Aorta (tissue), 5 donors: Measurements from ENCODE around the gene FRMD4A. TPM values are rescaled to one million over a fixed set of nuclear protein-coding genes. Genes with fewer than 3 reads are reported as not detected.
"Not testable (repeated sequence)": the region's sequence is repeated elsewhere in the genome, so short reads cannot be mapped to it uniquely, and the experiment has no call there.

Source experiments
- ATAC-seq: fragments of 200-7000 bp; cut with Tn5 transposase; one replicate; pipeline ENCODE4 v1.9.1; 2022; ENCODE audit warnings: moderate library complexity; ENCODE audit not compliant: low FRiP score
- DNase-seq, 2 donors: peaks; one replicate each; pipeline ENCODE4 v3.0.0-alpha.2; 2020
- H3K27ac ChIP-seq, 2 donors: one replicate each; pipeline ENCODE4 v1.5.1; 2013; ENCODE audit warnings: low read length in 2 of 2, mild to moderate bottlenecking in 2 of 2, moderate library complexity in 2 of 2, control low read depth in 1 of 2, inconsistent platforms in 1 of 2, low read depth in 1 of 2
- H3K27me3 ChIP-seq, 2 donors: one replicate each; pipeline ENCODE4 v1.6.1; 2013; ENCODE audit warnings: control low read depth in 1 of 2, low read length in 1 of 2, mild to moderate bottlenecking in 1 of 2, moderate library complexity in 1 of 2; ENCODE audit not compliant: insufficient read depth in 2 of 2, control insufficient read depth in 1 of 2
- H3K36me3 ChIP-seq, 2 donors: one replicate each; pipeline ENCODE4 v1.6.1; 2013; ENCODE audit warnings: control low read depth in 1 of 2, low read length in 1 of 2, mild to moderate bottlenecking in 1 of 2; ENCODE audit not compliant: insufficient read depth in 2 of 2, control insufficient read depth in 1 of 2
- H3K4me1 ChIP-seq, 2 donors: one replicate each; pipeline ENCODE4 v1.6.1; 2013; ENCODE audit warnings: low read length in 2 of 2, control low read depth in 1 of 2, mild to moderate bottlenecking in 1 of 2, moderate library complexity in 1 of 2; ENCODE audit not compliant: insufficient read depth in 2 of 2, control insufficient read depth in 1 of 2
- H3K4me3 ChIP-seq, 2 donors: one replicate each; pipeline ENCODE4 v1.5.1; 2013; ENCODE audit warnings: low read length in 2 of 2, control low read depth in 1 of 2, mild to moderate bottlenecking in 1 of 2
- H3K9me3 ChIP-seq: one replicate; pipeline ENCODE4 v1.6.1; 2013; ENCODE audit warnings: mild to moderate bottlenecking, low read length; ENCODE audit not compliant: control insufficient read depth
- WGBS, 2 donors: extraction: QIAGEN DNeasy Blood & Tissue Kit; methylation state at CpG; one replicate each; pipeline ENCODE4 v1.1.7; 2013; 5-methylcytosine and 5-hydroxymethylcytosine counted together
- intact Hi-C, 2 donors: fragments of 100-400 bp; cut with DNase I; formaldehyde crosslinking; loops; one replicate each; pipeline versions ENCODE4 v1.14.2 to v1.15.0; 2022
- polyA plus RNA-seq, 2 donors: library from polyadenylated mRNA; stranded (reverse); fragments of 200-250 nt; gene quantifications; one replicate each; pipeline ENCODE4 v1.2.3, GENCODE V29; 2013
- total RNA-seq, 2 donors: library from RNA; stranded (reverse); fragmentation: NEBNext Ultra II Directional; extraction: Animal tissue kit (Norgen Biotek cat#: 25700); gene quantifications; one replicate each; pipeline ENCODE4 v1.2.1, GENCODE V29; 2021
- donor health status: healthy with polysubstance abuse.
- donor health status: Bipolar disorder and iron deficiency.
- donor health status: DM: no; HTN: no; CAD: no.
- donor health status: DM: no; HTN: no; CAD: no.
- donor health status: DM: yes; HTN: yes; CAD: no.

The FRMD4A gene
- total and polyA plus RNA-seq, 4 donors = 11.4 to 65.6 (median 39.7) TPM

DNA sequence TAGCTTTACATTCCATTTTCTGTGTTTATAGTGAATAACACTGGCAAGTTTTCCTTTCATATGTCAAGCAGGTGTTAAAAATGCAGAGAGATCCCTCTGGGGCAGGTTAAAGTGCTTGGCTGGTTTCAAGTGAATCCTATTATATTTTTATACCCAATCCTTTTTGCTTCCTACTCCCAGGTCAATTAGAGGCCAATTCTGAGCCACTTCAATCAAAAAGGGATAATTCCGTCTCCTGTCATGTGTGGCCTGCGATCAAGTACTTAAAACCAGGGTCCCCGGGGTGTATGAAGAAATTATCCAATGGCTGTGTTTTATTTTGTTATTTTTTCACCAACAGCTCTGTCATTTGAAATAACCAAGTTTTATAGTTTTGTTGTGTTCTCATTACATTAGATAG, 430.8 kb downstream of the FRMD4A start:
- Histone ChIP-seq H3K4me3 (no peak overlapping the region), H3K27ac (no peak overlapping the region), H3K36me3 (no peaks in the 10 kb centered on the region), H3K27me3 (no peaks in the 10 kb centered on the region), H3K4me1 (no peaks in the 10 kb centered on the region), H3K9me3 (no peaks in the 10 kb centered on the region)
- intact Hi-C loops = no loop called here
- DNase-seq (no peak), ATAC-seq (no peak)
- 95 to 98% methylated on average over 3 of the region's 3 CpGs for WGBS, 2 donors

DNA sequence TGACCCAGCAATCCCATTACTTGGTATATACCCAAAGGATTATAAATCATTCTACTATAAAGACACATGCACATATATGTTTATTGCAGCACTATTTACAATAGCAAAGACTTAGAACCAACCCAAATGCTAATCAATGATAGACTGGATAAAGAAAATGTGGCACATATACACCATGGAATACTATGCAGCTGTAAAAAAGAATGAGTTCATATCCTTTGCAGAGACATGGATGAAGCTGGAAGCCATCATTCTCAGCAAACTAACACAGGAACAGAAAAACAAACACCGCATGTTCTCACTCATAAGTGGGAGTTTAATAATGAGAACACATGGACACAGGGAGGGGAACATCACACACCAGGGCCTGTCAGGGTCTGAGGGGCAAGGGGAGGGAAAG, 434.6 kb downstream of the FRMD4A start:
- ATAC-seq = not testable (repeated sequence)

DNA sequence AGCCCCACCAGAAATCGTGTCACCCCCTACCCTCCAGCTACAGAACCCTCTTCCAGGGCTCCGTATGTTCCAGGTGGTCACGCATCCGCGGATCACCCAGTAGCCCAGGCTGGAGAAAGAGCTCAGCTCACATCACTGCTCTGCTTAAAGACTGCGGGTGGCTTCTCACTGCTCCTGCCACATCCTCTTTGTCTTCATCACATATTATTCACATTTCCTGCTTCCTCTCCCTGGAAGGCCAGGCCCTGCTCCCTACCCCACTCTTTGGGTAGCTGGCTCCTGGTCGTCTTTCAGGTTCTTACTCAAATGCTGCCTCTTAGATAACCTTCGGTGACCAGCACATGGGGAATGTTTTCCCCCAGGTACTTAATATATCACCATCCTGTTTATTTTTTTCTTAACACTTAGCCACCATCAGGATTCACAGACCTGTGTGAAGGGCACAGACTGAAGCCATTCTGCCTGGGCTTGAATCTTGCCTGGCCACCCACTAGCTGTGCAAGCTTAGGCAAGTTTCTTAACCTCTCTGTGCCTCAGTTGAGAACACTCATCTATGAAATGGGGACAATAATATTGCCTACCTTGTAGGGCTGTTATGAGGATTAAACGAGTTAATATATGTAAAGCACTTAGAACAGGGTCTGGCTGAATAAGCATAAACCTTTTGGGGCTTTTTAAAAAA, 436.2 kb downstream of the FRMD4A start:
- no peak for DNase-seq
- Histone ChIP-seq H3K4me3 (no peak overlapping the region), H3K27me3 (no peaks in the 10 kb centered on the region), H3K36me3 (no peaks in the 10 kb centered on the region), H3K27ac (no peak overlapping the region), H3K9me3 (no peaks in the 10 kb centered on the region), H3K4me1 (no peaks in the 10 kb centered on the region)
- intact Hi-C loops = loop anchor here in 1 of 2 donors (5.0 kb wide), 1 partner anchor 57 kb away; no protein-coding TSS in a partner anchor
- no peak for ATAC-seq
- WGBS, 2 donors = 78 to 79% methylated on average over 9 of the region's 9 CpGs

More for the DNA sequence above, 434.6 kb downstream of the FRMD4A start:
- intact Hi-C loops, H3K27me3 ChIP-seq, H3K36me3 ChIP-seq, H3K27ac ChIP-seq, DNase-seq, H3K4me1 ChIP-seq, H3K9me3 ChIP-seq, H3K4me3 ChIP-seq: not testable (repeated sequence)
- 96 to 100% methylated on average over 1 of the region's 1 CpG for WGBS, 2 donors

DNA sequence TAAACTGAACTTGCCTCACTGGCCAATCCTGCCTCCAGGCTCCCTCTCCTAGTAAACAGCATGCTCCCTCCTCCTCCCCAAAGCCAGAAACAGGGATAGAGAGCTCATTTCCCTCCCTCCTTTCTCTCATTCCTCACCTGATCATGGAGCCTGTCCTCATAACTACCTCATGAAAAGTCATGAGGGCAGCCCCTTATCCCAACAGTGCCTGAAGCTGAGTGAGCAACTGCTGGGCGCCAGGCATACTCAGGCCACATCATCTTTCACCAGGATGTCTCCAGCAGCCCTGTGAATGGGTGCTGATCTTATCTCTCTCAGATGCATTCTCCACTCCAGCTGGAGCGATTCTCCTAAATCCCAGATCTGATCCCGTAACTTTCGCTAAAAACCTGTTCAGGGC, 436.8 kb downstream of the FRMD4A start:
- H3K27ac ChIP-seq = no peak overlapping the region
- 92 to 94% methylated on average over 4 of the region's 4 CpGs for WGBS, 2 donors
- no peaks in the 10 kb centered on the region for H3K9me3 ChIP-seq
- H3K4me1 ChIP-seq = peaks cover 0 to 2% of the 10 kb centered on the region in 2 donors
- ATAC-seq (no peak), DNase-seq (no peak)
- H3K4me3 ChIP-seq = no peak overlapping the region
- no peaks in the 10 kb centered on the region for H3K36me3 ChIP-seq
- H3K27me3 ChIP-seq = no peaks in the 10 kb centered on the region
- intact Hi-C loops = loop anchor here in 1 of 2 donors (5.0 kb wide), 1 partner anchor 57 kb away; no protein-coding TSS in a partner anchor

DNA sequence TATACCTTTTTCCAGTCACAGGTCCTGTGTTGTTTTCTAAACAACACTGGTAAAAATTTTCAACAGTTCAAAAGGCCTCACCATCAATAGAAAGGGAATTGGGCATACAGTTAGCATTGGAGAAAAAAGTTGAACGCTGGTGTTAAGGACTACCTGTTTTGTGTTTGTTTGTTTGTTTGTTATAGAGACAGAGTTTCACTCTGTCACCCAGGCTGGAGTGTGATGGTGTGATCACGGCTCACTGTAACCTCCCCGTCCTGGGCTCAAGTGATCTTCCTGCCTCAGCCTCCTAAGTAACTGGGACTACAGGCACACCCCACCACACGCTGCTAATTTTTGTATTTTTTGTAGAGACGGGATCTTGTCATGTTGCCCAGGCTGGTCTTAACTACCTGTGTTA, 437.9 kb downstream of the FRMD4A start:
- H3K4me1 ChIP-seq = peaks cover 2 to 4% of the 10 kb centered on the region in 2 donors
- H3K36me3 ChIP-seq = no peaks in the 10 kb centered on the region
- H3K27me3 ChIP-seq = no peaks in the 10 kb centered on the region
- intact Hi-C loops = loop anchor here in 1 of 2 donors (5.0 kb wide), 1 partner anchor 56 kb away; no protein-coding TSS in a partner anchor
- no peak overlapping the region for H3K4me3 ChIP-seq
- no peaks in the 10 kb centered on the region for H3K9me3 ChIP-seq
- 90 to 95% methylated on average over 5 of the region's 5 CpGs for WGBS, 2 donors
- DNase-seq (no peak), ATAC-seq (no peak)
- H3K27ac ChIP-seq = no peak overlapping the region

DNA sequence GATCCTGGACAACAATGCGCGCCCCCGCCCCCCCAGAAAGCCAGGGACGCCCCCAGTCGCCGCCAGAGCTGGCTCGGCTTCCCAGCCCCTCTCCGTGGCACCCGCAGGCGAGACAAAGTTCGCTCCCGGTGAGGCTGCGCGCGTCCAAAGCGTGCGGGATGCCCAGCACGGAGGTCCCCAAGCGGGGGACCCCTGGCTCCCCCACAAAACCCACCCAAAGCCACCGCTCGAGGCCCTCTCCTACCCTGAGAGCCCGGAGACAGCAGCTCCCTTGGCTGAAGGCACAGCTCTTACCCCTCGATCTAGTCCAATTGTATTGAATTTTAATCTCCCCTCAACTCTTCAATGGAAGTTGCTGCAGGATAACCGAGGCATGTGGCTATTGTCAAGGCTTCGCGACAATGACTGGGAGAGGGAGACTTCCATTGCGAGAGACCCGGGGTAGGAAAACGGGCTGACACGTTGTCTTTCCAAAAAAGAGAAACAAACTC, 438.7 kb downstream of the FRMD4A start:
- WGBS, 2 donors = 1 to 2% methylated on average over 26 to 30 of the region's 30 CpGs
- Histone ChIP-seq H3K36me3 (no peaks in the 10 kb centered on the region), H3K27ac (peak overlapping the region in 1 of 2 donors; percentile 76), H3K27me3 (no peaks in the 10 kb centered on the region), H3K4me3 (peak overlapping the region; percentile 81 to 88), H3K9me3 (no peaks in the 10 kb centered on the region), H3K4me1 (peaks cover 2 to 4% of the 10 kb centered on the region in 2 donors)
- no peak for ATAC-seq
- DNase-seq = no peak
- intact Hi-C loops = loop anchor here in 1 of 2 donors (5.0 kb wide), 1 partner anchor 55 kb away; no protein-coding TSS in a partner anchor

DNA sequence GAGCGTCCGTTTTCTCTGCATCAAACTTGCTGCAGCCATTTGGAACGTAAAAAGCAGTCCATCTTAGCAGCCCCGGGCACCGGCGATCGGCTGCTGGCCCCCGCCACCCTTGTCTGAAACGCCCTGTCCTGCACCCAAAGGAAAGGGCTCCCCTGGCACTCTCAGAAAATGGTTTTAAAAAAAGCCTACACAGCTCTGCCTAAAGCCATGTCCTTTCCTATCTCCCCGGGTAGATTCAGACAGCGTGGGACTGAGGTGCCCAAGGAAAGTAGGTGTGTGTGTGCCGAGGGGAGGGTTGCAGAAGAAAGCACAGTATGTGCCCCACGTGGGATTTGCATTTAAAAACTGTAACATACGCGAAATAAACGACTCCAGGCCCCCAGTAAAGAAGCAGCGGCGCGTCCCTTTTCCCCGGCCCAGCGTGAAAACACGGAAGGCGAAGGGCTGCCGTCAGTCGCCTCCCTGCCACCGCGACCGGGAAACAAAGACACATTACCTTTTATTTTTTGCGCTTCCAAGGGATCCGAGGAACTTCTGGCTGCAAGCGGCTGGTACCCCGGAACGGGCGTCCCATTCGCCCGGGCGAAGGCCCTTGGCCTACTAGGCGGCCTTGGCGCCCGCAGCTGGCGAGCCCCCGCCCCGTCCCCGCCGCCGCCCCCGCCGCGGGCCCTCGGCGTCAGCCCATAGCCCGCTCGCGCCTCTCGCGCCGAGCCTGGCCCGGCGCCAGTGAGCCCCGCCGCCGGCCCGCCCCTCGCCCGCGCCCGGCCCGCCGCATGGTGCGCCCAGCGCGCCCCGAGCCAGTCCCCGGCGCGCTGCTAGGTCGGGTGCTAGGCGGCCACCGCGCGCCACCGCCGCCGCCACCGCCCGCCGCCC, 439.4 kb downstream of the FRMD4A start:
- DNase-seq = peak; percentile 57 to 81
- no peaks in the 10 kb centered on the region for H3K9me3 ChIP-seq

DNA sequence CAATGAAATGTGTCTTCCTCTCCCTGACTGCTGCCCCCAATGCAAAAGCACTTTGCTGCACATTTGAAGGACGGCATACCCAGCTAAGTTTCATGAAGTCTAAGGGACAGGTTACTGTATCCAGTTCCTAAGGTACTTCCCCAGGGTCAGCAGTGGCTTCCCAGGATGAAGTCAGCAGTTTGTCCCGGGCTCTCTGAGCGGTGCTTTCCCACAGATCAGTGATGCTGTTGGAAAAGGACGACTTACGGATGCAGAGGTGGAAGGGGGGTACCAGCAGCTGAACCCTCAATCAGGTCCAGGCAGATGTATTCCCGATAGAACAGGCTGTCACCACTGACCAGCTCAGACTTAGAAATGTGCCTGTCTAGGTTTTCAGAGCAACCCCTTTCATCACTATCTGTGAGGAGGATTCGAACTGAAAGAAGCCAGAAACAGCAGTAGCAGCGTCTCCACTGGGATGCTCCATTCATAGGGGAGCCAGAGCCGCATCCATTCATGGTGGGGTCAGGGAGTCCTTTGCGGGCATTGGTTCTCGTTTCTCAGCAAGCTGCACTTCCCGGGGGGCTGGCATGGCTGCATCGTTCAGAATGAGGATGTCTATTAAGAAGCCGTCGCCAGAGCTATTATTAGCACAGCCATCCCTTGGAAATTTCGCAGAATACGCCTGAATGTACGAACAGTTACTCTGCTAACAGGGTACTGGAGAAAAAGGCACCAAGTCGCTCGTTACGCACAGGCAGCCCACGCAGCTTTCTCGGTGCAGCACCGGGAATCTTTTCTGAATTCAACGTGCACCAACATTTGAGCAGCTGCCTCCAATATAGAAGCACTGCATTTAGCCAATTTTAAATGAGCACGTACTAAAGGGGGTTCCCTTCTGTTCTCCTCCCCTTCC, 440.2 kb downstream of the FRMD4A start:
- Histone ChIP-seq H3K36me3 (no peaks in the 10 kb centered on the region), H3K4me3 (peak overlapping the region; percentile 81 to 88), H3K27ac (peak overlapping the region in 1 of 2 donors; percentile 72), H3K4me1 (peaks cover 2 to 4% of the 10 kb centered on the region in 2 donors), H3K27me3 (no peaks in the 10 kb centered on the region), H3K9me3 (no peaks in the 10 kb centered on the region)
- peak in 1 of 2 donors; percentile 76 for DNase-seq
- peak; percentile 58 for ATAC-seq
- 1 to 2% methylated on average over 26 of the region's 26 CpGs for whole genome bisulfite sequencing, 2 donors
- intact Hi-C loops = loop anchor here in 1 of 2 donors (5.0 kb wide), 1 partner anchor 53 kb away; no protein-coding TSS in a partner anchor

More for the DNA sequence above, 439.4 kb downstream of the FRMD4A start:
- Histone ChIP-seq H3K27me3 (no peaks in the 10 kb centered on the region), H3K36me3 (no peaks in the 10 kb centered on the region), H3K27ac (peak overlapping the region in 1 of 2 donors; percentile 76), H3K4me3 (peak overlapping the region; percentile 81 to 88), H3K4me1 (peaks cover 2 to 4% of the 10 kb centered on the region in 2 donors)
- intact Hi-C loops = loop anchor here in 1 of 2 donors (5.0 kb wide), 1 partner anchor 54 kb away; no protein-coding TSS in a partner anchor
- ATAC-seq = peak; percentile 64
- WGBS, 2 donors = 1% methylated on average over 65 to 87 of the region's 87 CpGs
